GM19452 (cell line): ENCODE results near the gene OR2C3.
"Not testable (repeated sequence)": the region's sequence is repeated elsewhere in the genome, so short reads cannot be mapped to it uniquely, and the experiment has no call there.

ENCODE experiments used
- ATAC-seq: cut with Tn5 transposase; IDR thresholded peaks from one replicate; pipeline ENCODE4 v1.9.1; 2021; ENCODE audit not compliant: unreplicated experiment

The OR2C3 gene

DNA sequence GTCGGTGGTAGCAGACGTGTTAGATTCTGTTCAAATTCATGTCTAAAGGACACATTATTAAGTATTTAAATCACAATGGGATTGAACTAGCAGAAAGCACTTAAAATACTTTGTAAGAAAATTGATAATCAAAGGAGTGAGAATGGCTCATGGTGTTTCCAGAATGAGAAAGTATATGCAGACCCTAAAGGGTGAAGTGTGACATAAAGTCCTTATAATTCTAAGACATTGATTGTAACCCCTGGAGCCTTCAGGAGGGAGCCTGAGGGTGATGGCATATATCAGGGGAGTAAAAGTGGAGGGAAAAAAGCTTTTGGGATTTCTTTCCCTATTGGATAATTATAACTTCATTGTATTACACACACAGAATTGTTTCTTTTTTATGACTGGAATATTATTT, at the start of gene OR2C3:
OR2C3 (minus strand) TSS at position 101 of the 400 bp plus-strand sequence. CDS start 3,929 bp downstream, outside the sequence.
- ATAC-seq = no peak

DNA sequence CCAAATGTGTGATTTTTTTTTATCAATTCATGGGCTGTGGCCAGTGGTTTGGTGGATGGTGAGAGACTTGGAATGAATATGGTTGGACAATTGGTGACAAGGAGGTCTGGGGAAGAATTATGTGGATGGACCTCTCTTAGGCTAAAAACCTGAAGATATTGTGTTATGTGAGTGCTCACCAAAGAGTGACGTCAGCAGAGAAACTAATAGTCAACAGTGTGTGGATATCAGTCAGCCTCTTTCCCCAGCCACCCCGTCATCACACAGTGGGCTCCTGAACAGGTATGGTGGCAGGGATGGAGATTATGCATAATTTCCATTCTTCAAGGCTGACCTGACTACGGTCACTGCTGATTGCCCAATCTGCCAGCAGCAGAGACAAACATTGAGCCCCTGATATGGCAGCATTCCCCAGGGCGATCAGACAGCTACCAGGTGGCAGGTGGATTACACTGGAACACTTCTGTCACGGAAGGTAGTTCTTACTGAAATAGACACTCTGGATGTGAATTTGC, 42.8 kb upstream of the OR2C3 start:
- ATAC-seq = no peak

DNA sequence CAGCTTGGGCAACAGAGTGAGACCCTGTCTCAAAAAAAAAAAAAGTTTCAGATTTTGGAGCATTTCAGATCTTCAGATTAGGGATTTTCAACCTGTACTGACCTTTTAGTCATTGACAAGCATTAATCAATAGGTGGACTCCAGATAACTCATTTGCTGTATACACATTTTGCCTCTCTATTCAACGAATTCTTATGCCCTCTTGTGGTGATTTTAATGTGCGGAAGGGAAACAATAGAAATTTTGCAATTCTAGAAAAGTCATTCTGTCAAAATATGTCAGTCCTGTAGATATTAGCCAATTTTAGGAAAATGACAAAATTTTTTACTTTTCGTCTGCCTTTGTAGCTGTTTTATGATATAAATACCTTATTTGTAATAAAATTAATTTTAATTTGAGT, 40.3 kb upstream of the OR2C3 start:
- ATAC-seq = no peak

DNA sequence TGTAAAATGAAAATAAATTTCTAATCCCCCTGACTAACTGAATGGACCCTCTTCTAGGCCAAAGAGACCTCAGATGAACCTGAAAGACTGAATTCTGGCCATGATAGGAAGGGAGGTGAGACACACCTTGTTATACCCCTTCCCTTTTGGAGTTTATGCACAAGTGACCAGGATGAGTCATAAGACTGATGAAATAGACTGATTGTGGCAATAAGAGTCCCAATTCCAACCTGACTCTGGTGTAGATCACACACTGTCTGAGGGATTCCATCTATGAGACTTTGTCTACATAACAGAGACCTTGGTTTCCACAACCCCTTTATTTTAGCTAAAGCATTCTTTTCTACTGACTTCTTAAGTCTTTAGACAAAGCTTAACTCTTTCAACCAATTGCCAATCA, 38.4 kb upstream of the OR2C3 start:
- ATAC-seq = no peak

DNA sequence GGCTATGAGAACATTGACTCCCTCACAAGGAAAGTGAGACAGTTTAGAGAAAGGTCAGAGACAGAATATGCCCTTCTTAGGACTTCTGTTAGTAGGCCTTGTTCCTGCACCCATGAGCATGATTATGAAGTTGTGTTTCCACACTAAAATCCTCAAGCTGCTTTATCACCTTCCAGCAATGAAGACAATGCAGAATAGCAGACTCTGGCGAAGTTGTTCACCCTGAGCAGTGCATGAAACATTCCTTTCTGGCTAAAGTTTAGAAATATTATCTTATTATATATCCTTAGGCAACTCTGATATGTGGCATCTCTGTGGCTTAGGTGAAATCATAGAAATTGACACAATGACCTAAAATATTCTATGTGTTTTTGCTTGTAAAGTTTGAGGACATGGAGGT, 38.0 kb upstream of the OR2C3 start:
- ATAC-seq = no peak

DNA sequence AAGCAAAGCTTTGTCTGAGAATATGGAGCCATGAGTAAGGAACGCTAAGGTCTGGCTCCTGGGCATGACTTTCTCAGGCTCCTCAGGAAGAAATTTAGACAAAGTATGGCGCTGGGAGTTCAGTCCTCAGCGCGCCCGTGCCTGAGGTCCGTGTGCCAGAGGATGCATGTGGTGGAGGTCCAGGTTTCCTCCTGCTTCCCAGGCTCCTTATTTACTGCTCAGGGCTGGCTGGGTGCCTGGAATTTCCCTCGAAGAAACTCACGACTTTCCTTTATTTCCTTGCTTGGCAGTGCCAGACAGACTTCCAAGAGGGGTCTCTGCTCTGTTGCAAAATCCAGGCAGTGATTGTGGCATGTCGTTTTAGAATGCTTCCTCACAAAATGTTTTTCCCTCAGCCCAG, 26.0 kb upstream of the OR2C3 start:
- ATAC-seq = no peak

DNA sequence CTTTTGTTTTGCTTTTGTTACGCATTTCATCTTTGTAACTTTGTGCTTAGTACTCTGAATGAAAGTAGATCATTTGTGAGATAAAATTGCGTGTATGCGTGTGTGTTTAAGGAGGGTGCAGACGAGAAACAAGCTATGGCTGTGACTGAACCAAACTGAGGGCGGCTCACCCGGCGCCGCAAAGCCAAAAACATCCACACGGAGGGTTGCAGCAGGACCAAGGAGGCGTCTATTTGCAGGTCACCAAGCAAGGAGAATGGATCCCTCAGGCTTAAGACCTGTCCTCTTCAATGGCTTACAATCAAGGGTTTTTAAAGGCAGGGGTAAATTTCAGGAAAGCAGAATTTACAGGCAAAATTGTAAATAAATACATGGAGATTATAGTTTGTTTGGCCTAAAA, 25.5 kb upstream of the OR2C3 start:
- no peak for ATAC-seq

DNA sequence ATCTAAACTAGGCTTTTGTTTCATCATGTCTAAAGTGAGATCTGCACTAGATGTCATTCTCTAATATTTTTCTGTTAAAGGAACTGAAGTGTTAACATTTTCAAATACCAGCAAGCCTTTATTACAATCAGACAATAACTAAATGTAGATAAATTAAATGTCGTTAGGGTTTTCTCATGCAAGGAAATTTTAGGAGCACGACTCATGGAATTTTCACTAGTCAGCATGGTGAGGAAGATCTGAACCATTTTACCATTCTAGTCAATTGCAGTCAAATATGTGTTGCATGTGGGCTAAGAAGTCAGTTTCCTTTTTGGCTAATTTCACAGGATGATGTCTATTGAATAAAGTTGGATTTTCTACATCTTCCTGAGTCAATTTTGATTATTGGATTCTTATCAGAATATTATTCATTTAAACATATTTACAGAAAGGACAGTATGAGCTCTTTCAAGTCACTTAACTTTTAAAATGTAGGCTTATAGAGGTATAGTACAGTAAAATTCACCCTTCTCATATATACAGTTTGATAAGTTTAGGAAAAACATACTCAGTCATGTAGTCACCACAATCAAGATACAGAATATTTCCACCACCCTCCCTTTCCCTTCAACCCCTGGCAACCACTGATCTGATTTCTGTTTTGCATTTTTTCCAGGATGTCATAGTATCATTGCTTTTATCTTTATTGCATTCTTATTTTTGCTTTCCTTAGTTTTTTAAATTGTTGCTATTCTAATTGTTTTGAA, 21.9 kb upstream of the OR2C3 start:
- ATAC-seq = no peak

DNA sequence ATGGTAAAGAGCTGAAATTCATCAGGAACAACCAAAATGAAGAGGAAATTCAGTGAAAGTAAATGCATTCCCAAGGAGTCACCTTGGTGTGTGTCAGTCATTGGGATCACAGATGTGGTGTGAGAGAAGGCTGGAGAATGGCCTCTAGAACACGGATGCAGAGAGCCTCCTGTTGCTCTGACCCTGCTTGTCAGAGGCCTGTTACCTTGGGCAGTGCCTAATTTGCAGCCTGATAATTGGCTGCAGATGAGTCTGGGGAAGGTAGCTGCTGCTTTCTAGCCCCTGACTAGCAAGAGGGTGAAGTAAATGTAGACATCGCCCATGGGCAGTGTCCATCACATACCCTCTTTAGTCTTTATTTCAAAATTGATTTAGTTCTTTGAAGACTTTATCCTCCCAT, 16.0 kb upstream of the OR2C3 start:
- ATAC-seq = no peak

DNA sequence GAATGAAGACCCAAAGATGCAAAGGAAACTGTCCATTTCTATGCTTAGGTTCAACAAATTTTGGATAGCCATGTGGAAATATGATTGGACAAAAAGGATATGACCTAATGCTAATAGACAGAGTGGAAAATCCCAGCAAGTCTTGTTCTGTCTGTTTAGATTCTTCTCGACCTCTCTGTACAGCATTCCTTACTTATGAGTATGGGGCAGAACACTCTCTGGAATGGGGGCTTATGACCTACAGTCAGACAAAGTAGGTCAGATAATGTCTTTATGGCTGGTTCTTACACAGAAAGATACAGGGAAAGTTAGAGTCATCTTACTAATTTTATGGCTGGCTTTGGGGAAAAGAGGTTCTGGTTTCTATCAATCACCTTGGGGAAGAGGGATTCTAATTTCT, 15.5 kb upstream of the OR2C3 start:
- ATAC-seq = no peak

DNA sequence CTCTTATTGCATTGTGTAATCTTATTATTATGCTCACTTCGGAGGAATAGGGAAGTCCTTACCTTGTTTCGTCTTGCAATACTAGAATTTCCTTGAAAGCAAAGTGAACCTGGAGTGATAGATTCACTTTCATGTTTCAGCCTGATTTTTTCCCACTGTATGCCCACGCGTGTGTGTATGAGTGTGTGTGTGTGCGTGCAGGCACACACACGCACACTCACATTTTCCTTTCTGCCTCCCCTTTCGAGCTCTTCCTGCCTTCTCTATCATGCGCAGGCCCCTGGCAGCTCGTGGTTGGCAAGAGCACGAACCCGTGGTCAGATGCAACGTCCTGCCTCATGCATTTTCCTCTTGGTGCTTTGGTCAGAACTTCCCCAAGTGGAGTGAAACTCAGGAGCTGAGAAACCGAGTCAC, 12.5 kb upstream of the OR2C3 start, which contains the start of gene GCSAML:
GCSAML (plus strand) TSS at position 366 of the 414 bp plus-strand sequence. CDS start 58 bp downstream, outside the sequence.
- ATAC-seq = no peak

DNA sequence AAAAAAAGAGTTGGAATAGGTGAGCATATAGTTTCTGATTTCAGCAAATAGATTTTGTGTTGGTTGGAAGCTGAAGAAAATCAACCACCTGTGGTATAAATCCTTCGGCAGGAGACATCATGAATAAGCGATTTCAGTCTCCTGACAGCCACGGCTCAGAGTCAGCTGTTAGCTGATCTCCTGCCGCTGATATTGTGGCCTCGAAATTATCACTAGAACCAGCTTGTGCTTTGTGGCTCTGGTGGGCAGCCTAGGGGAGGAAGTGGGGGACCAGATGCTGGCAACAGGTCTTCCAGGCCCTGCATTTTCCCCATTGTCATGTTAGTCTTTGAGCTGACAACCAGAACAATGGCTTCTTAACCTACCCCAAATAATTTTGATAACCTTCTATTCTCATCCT, 11.9 kb upstream of the OR2C3 start:
- ATAC-seq = no peak

DNA sequence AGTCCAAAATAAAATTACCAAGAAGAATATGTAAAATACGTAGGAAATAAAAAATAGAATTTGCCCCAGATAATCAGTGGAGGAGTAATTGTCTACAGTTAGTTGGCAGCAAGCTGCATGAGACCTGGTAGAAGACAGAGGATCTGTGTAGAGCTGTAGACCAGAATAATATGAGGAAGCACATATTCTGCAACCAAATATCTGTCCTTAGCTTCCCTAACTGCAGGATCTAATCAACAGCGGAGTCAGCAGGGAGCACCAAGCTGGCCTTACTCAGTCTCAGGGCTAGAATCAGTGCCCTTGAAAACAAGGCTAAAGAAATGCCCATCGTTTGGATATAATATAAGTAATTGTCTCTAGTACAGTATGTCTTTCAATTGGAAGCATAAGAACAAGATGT, 6.6 kb upstream of the OR2C3 start:
- no peak for ATAC-seq

DNA sequence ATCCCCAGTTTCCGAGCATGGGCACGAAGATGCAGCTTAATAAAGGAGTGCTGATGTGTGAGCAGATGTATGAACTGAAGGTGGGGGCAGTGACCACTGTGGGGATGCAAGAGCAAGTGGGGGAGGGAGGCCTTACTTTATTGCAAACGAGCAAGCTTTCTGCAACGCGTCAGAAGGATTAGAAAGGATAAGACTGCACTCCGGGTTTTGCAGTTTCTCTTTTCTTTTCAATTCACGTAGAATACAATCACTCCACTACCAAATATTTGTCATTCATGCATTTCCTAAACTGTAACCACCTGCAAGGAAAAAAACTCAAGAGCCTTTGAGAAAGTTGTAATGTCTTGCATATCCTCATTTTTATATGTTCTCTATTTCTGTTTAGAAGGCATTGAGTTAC, 4.3 kb upstream of the OR2C3 start:
- no peak for ATAC-seq

DNA sequence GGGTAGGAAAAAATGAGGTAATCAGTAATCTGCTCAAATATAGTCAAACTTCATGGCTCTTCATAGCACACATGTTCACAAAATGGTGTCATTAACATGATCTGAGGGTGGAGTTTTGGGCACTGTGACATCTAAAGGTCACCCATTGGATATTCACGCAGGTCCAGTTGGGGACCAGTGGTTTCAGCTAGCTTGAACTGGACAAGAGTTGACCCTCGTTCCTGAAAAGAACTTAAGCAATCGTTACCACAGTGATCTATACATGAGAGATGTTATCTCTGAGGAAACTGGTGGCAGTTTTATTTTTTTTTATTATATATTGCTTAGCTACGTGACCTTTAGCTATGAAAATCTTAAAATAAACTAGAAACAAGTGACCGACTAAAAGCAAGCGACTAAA, 3.0 kb upstream of the OR2C3 start:
- ATAC-seq = no peak

DNA sequence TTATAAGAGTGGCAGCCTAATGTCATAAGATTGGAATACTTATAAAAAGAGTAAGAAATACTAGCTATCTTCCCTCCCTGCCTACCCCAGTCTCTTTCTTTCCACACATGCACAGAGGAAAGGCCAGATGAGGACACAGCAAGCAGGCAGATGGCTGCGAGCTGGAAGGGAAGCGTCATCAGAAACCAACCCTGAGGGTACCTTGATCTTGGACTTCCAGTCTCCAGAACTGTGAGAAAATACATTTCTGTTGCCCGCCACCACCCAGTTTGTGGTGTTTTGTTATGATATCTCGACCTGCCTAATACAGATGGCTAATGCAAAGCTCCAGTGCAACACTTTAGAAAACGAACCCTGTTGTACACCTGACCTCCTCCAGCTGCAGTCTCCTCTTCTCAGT, 2.3 kb upstream of the OR2C3 start:
- no peak for ATAC-seq

DNA sequence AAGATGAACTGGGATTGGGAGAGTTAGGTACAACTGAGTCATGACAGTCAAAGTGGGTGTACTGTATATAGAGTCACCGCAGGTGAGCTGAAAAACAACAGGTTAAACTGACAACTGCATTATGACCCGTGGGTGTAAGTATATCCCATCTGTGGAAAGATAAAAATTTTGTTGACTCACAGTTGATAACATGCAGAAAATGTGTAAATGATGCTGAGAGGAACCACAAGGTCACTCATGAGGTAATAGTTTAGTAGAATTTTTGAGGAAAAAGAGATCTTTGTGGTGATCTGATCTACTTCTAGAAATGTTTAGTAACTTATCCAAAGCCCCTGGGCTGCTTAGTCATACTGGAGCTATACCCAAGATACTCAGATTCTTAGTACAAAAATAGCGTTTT, 838 bp downstream of the OR2C3 start:
- ATAC-seq = no peak

DNA sequence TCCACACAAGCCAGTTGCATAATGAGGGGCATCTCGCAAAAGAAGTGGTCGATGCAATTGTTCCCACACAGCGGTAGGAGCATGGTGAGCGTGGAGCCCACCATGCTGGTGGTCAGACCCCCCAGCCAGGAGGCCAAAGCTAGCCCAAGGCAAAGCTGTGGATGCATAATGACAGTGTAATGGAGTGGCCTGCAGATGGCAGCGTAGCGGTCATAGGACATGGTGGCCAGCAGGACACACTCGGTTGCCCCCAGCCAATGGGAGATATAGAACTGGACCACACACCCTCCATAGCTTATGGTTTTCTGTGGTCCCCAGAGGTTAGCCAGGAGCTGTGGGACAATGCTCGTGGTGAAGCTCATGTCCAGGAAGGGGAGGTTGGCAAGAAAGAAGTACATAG, 4.3 kb downstream of the OR2C3 start:
- ATAC-seq = no peak

DNA sequence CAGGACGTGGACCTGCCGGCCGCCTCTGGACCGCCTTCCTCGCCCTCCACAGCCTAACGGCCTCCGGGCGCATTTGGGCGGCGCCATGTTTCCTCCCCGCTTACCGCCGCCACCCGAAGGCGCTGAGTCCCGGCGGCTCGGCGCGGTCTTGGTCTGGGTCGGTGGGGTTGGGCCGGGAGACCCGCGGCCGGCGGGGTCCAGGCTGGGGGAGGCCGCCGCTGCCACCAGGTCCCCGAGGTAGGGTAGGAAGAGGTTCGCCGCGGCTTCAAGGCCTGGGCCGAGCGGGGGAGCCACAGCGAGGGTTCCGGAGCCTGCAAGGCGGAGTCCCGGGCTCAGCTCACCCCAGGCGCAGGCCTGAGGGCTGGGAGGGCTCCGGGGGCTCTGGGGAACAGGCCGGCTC, 5.5 kb downstream of the OR2C3 start:
- ATAC-seq = no peak

DNA sequence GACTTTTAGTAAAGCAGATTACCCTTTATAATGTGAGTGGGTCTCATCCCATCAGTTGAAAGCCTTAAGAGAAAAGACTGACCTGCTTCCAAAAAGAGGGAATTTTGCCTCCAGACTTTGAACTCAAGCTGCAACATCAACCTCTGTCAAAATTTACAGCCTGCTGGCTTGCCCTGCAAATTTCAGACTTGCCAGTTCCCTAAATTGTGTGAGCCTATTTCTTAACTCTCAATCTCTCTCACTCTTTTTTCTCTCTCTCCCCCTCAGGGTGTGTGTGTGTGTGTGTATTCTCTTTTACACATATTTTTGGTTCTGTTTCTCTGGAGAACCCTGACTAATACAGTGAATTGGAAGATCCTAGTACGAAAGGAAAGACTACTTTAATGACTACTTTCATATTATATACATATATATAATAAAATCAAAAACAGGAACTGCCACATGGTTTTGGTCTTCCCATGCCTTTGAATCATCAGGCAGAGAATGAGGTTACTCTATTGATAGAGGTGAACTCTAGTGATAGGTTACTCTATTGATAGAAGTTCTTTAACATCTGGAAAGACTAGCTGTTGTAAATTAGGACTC, 6.4 kb downstream of the OR2C3 start:
- no peak for ATAC-seq

DNA sequence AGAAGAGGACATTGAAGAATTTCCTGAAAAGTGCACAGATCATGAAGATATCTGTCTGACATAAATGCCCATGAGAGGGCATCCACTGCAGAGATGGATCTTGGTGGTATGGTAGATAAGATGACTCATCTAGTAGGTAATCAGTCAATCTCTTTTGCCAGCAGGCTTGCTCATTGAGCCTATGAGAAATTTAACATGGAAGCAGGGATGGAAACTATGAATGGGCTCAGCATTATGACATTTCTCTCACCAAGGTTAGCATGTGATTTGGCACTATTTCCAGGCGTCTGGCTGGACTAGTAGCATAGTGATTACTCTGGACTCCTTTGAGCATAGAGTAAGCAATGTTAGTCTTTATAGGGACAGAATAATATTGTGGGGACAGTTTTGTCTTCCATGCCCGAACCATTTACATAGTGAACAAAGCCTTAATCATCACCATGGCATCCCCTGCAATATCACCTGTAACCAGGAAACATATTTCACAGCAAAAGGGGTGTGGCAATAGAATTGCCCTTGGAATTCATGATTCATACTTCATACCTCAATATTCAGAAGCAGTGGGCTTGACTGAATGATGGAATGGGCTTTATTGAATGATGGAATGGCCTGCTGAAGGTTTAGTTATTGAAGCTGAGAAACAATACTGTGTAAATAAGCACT, 7.3 kb downstream of the OR2C3 start:
- ATAC-seq = no peak

DNA sequence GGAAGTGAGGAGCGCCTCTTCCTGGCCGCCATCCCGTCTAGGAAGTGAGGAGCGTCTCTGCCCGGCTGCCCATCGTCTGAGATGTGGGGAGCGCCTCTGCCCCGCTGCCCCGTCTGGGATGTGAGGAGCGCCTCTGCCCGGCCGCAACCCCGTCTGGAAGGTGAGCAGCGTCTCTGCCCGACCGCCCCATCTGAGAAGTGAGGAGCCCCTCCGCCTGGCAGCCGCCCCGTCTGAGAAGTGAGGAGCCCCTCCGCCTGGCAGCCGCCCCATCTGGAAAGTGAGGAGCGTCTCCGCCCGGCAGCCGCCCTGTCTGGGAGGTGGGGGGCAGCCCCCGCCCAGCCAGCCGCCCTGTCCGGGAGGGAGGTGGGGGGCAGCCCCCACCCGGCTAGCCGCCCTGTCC, 14.4 kb downstream of the OR2C3 start:
- not testable (repeated sequence) for ATAC-seq
